Esophagus squamous epithelium (tissue), 4 donors: Measurements from ENCODE around the gene PAPSS2.

Source experiments
- CTCF ChIP-seq, 6 experiments: fragments of 450-650 bp in 4 of 6; fragments of 200-600 bp in 2 of 6; sonication (generic) in 2 of 6; IDR thresholded peaks; one replicate each; pipeline ENCODE4 v1.5.1; 2016 to 2019; ENCODE audit warnings: antibody characterized with exemption in 6 of 6, mild to moderate bottlenecking in 4 of 6, moderate library complexity in 4 of 6
- POLR2A ChIP-seq, 4 donors: fragments of 450-650 bp; IDR thresholded peaks; one replicate each; pipeline ENCODE4 v1.6.1; 2017; ENCODE audit warnings: antibody characterized with exemption in 4 of 4, mild to moderate bottlenecking in 4 of 4, moderate library complexity in 3 of 4

- TF ChIP-seq CTCF (IDR thresholded peaks at IDR 0.05) (no peak), POLR2A (IDR thresholded peaks at IDR 0.05) (no peak)
Measured at GRCh38 chr10:87625661-87626060, 34.0 kb upstream of the PAPSS2 start.
